K562 (cell line): ENCODE measurements around the gene MLH1. TPM values are rescaled to one million over a fixed set of nuclear protein-coding genes. Genes with fewer than 3 reads are reported as not detected.

ENCODE experiments used
- ATAC-seq: fragments of 200-7000 bp; cut with Tn5 transposase; 3 replicates; pipeline ENCODE4 v1.9.1; 2020; ENCODE audit warnings: moderate library complexity
- BruUV-seq: library from RNA; stranded (reverse); fragments of 400-500 nt; replicated peaks from 2 replicates; lab custom pipeline; 2021; lab: Mats Ljungman, UMichigan
- CTCF ChIA-PET: fragments of 300-600 bp; formaldehyde crosslinking; extraction: SDS; loops from one replicate; lab custom pipeline; 2021; ENCODE audit warnings: low intra/inter-chr PET ratio; lab: Yijun Ruan, JAX
- POLR2A ChIA-PET: fragments of 300-600, 350-650 bp; sonication (Branson Sonifier 250); formaldehyde crosslinking; extraction: SDS; loops from one replicate; lab custom pipeline; 2021; ENCODE audit warnings: antibody characterized with exemption, inconsistent platforms; lab: Yijun Ruan, JAX
- DNase-seq, 4 experiments: peaks; one replicate each; pipeline versions ENCODE4 v3.0.0 to v3.0.0-alpha.2; 2011 to 2018; ENCODE audit warnings: low spot score in 3 of 4, mixed read lengths in 3 of 4; ENCODE audit errors: extremely low read depth in 1 of 4
- FAIRE-seq: peaks from 2 replicates; lab custom pipeline; 2011; peaks lifted over from hg19 to GRCh38; lab: Jason Lieb, UNC
- H2AFZ ChIP-seq: 2 replicates; pipeline ENCODE4 v1.6.0; 2011; ENCODE audit warnings: low read depth, low read length, control low read depth, inconsistent platforms
- H3K27ac ChIP-seq: fragments of 200-600 bp; 3 replicates; pipeline ENCODE4 v1.8.0; 2011; ENCODE audit warnings: low read depth, mild to moderate bottlenecking, control low read depth, inconsistent platforms, low read length, moderate library complexity, mixed read lengths; ENCODE audit errors: extremely low read depth
- H3K27me3 ChIP-seq, 2 experiments: fragments of 300-600 bp in 1 of 2; 2 replicates in 1 of 2; 3 replicates in 1 of 2; pipeline versions ENCODE4 v1.6.0 to v1.8.0; 2011; ENCODE audit warnings: inconsistent platforms in 2 of 2, low read length in 2 of 2, mild to moderate bottlenecking in 1 of 2, mixed read lengths in 1 of 2, moderate library complexity in 1 of 2; ENCODE audit not compliant: control insufficient read depth in 2 of 2, insufficient read depth in 2 of 2
- H3K36me3 ChIP-seq: fragments of 300-600 bp; 3 replicates; pipeline ENCODE4 v1.8.0; 2011; ENCODE audit warnings: mild to moderate bottlenecking, low read length, inconsistent platforms; ENCODE audit not compliant: control insufficient read depth, insufficient read depth
- H3K4me1 ChIP-seq, 2 experiments: fragments of 200-600 bp in 1 of 2; replicated peaks in 1 of 2; 2 replicates in 1 of 2; 3 replicates in 1 of 2; pipeline versions ENCODE4 v1.5.1 to v1.8.0; 2011; ENCODE audit warnings: inconsistent platforms in 2 of 2, low read length in 2 of 2, mild to moderate bottlenecking in 1 of 2, mixed read lengths in 1 of 2, moderate library complexity in 1 of 2; ENCODE audit not compliant: control insufficient read depth in 2 of 2, insufficient read depth in 2 of 2
- H3K4me2 ChIP-seq: 2 replicates; pipeline ENCODE4 v1.6.1; 2011; ENCODE audit warnings: low read length, control low read depth, inconsistent platforms, mixed read lengths; ENCODE audit not compliant: insufficient read depth
- H3K4me3 ChIP-seq: fragments of 200-600 bp; sonication (generic), shearing (Covaris generic); 2 replicates; pipeline ENCODE4 v1.5.1; 2016; ENCODE audit warnings: control low read depth, inconsistent platforms
- H3K79me2 ChIP-seq: fragments of 200-600 bp; 3 replicates; pipeline ENCODE4 v1.8.0; 2011; ENCODE audit warnings: low read length, inconsistent platforms; ENCODE audit not compliant: control insufficient read depth, insufficient read depth
- H3K9ac ChIP-seq, 2 experiments: 2 replicates each; pipeline versions ENCODE4 v1.6.0 to v1.6.1; 2011; ENCODE audit warnings: low read depth in 2 of 2, low read length in 2 of 2, control low read depth in 1 of 2, inconsistent platforms in 1 of 2, mild to moderate bottlenecking in 1 of 2, mixed read lengths in 1 of 2; ENCODE audit not compliant: insufficient read depth in 1 of 2
- H3K9me1 ChIP-seq: one replicate; pipeline ENCODE4 v1.6.0; 2011; ENCODE audit warnings: inconsistent platforms, mild to moderate bottlenecking, low read length, moderate library complexity; ENCODE audit not compliant: control insufficient read depth, insufficient read depth
- H3K9me3 ChIP-seq: replicated peaks from 2 replicates; pipeline ENCODE4 v1.5.1; 2011; ENCODE audit warnings: low read depth, low read length, inconsistent platforms; ENCODE audit not compliant: control insufficient read depth, insufficient read depth
- H4K20me1 ChIP-seq: replicated peaks from 2 replicates; pipeline ENCODE4 v1.6.1; 2011; ENCODE audit warnings: low read length, inconsistent platforms, mixed read lengths; ENCODE audit not compliant: control insufficient read depth, insufficient read depth
- CBX3 ChIP-seq, 2 experiments: IDR thresholded peaks; 1 replicate in 1 of 2; 2 replicates in 1 of 2; pipeline ENCODE4 v1.6.1; 2012; ENCODE audit warnings: inconsistent platforms in 2 of 2, low read length in 2 of 2, borderline replicate concordance in 1 of 2, control low read depth in 1 of 2
- DPF2 ChIP-seq: fragments of 450-650 bp; IDR thresholded peaks from 2 replicates; pipeline ENCODE4 v1.6.1; 2016
- GTF2A2 ChIP-seq: IDR thresholded peaks from 2 replicates; pipeline ENCODE4 v1.6.1; 2016; ENCODE audit warnings: mild to moderate bottlenecking, missing genetic modification characterization, missing compliant biosample characterization
- HEY1 ChIP-seq: fragments of 250-450 bp; sonication (Bioruptor Pico); IDR thresholded peaks from 2 replicates; pipeline ENCODE4 v1.5.0; 2020; ENCODE audit warnings: mild to moderate bottlenecking, moderate library complexity, borderline replicate concordance
- ILK ChIP-seq: fragments of 450-650 bp; IDR thresholded peaks from 2 replicates; pipeline ENCODE4 v1.6.1; 2016; ENCODE audit warnings: missing genetic modification characterization, low read depth, mild to moderate bottlenecking, missing compliant biosample characterization, moderate library complexity, borderline replicate concordance
- MAFG ChIP-seq: fragments of 450-650 bp; conservative IDR thresholded peaks from 2 replicates; pipeline ENCODE4 v1.6.1; 2016; ENCODE audit warnings: missing genetic modification characterization, missing compliant biosample characterization
- TAL1 ChIP-seq: fragments of 450-650 bp; IDR thresholded peaks from 2 replicates; pipeline ENCODE4 v1.6.1; 2016; ENCODE audit warnings: mild to moderate bottlenecking
- XRCC4 ChIP-seq: IDR thresholded peaks from one replicate; pipeline ENCODE4 v1.6.1; 2011; ENCODE audit not compliant: insufficient read depth, insufficient read length; ENCODE audit errors: extremely low read depth
- YBX1 ChIP-seq: fragments of 450-650 bp; IDR thresholded peaks from 2 replicates; pipeline ENCODE4 v1.7.1; 2016; ENCODE audit warnings: mild to moderate bottlenecking
- ZNF197 ChIP-seq: fragments of 200-800 bp; sonication (Bioruptor generic); IDR thresholded peaks from 2 replicates; pipeline ENCODE4 v1.6.1; 2016; ENCODE audit warnings: low read depth, missing genetic modification characterization, missing compliant biosample characterization
- ZNF785 ChIP-seq: fragments of 250-450 bp; sonication (Bioruptor Pico); IDR thresholded peaks from 2 replicates; pipeline ENCODE4 v1.4.0; 2020; ENCODE audit warnings: mild to moderate bottlenecking
- WGBS: fragments of 100-300 bp; shearing (Covaris generic); methylation state at CpG from one replicate; pipeline ENCODE4 v1.1.6; 2016; ENCODE audit warnings: low coverage, mixed read lengths; ENCODE audit not compliant: insufficient coverage; ENCODE audit errors: missing lambda C conversion rate; 5-methylcytosine and 5-hydroxymethylcytosine counted together
- in situ Hi-C: fragments of 300-500 bp; cut with MboI; formaldehyde crosslinking; loops from 4 replicates; pipeline ENCODE4 v1.15.0; 2018; ENCODE audit warnings: inconsistent platforms, mixed read lengths
- intact Hi-C: fragments of 100-400 bp; cut with micrococcal nuclease; formaldehyde crosslinking; loops from 2 replicates; pipeline ENCODE4 v1.14.2; 2022
- polyA plus RNA-seq, 8 experiments: library from polyadenylated mRNA; depleted of rRNA in 4 of 8; stranded (reverse) in 5 of 8; unstranded in 3 of 8; fragments of >200 nt; fragmentation: Nextera tagmentation in 2 of 8; fragmentation: Illumina TruSeq in 1 of 8; extraction: Ambion mirVana in 2 of 8; extraction: Trizol in 1 of 8; gene quantifications; 2 replicates each; pipeline versions ENCODE4 v1.2.1 to v1.2.3, GENCODE V29; 2011 to 2014; ENCODE audit warnings: inconsistent platforms in 1 of 8, missing spikeins in 1 of 8
- total RNA-seq, 7 experiments: library from RNA; depleted of rRNA in 6 of 7; stranded (reverse); fragments of >200 nt in 6 of 7; fragmentation: Illumina TruSeq in 2 of 7; extraction: Trizol in 2 of 7; gene quantifications; 2 replicates each; pipeline versions ENCODE4 v1.2.1 to v1.2.3, GENCODE V29; 2011 to 2021; ENCODE audit warnings: low replicate concordance in 1 of 7
- TF ChIP-seq, protein P1 (sequence below): sonication (generic); formaldehyde crosslinking; IDR thresholded peaks from 2 replicates; pipeline ENCODE4 v1.4.0; 2020; ENCODE audit warnings: mild to moderate bottlenecking, missing genetic modification reagents
- TF ChIP-seq, protein P2 (sequence below): fragments of 250-450 bp; sonication (Bioruptor Pico); IDR thresholded peaks from 2 replicates; pipeline ENCODE4 v1.4.0; 2020
- TF ChIP-seq, protein P3 (sequence below): fragments of 450-650 bp; IDR thresholded peaks from 2 replicates; pipeline ENCODE4 v1.6.1; 2017; ENCODE audit warnings: antibody characterized with exemption, mild to moderate bottlenecking

Gene MLH1
- total and polyA plus RNA-seq, 9 of the 15 experiments (the other 6 are each of a cell fraction or from before 2014, with no cell fraction given): 76.4 to 155 (median 117) TPM

DNA sequence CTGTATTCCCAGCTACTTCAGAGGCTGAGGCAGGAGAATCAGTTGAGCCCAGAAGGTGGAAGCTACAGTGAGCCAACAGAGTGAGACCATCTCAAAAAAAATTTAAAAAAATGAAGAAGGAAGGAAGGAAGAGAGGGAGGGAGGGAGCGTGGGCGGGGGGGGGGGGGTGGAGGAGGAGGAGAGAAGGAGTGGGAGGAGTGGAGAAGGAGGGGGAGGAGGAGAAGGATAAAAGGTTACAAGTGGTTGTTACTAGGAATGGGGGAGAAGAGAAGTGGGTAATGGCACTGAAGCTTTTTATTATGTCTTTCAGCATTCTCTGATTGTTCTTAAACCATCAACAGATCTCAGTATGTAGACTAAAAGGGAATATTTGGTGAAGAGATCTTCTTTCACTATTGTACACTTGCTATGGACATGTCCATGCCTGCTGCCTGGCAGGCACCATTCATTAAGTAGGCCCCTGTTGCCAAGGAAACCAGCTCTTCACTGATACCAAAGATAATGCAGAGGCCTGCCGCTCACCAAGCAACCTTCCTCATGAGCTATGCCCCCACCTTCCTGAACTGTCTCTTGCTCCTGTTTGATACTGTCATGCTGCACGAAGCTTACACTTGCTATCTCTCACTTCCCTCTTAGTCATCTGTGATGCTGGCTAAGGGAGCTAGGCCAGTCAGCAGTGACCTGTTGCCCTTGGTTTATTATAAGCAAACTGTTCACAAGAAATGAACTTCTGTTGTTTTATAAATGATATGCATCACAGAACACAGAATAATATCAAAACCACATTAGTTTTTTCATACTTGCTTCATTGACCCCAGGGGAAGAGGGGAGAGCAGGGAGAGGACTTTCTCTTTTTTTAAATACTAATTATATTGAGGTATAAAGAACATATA lies 23.5 kb upstream of the MLH1 start:
- ChIA-PET CTCF (no interaction called here), POLR2A (interaction anchor here (0.6 to 2.4 kb wide), 9 partner anchors 10 to 1124 kb away, joined by 3 to 19 read pairs (median 7); partner anchors contain the start of genes EPM2AIP1 and MLH1)
- Histone ChIP-seq H3K27me3 (no peaks in the 10 kb centered on the region), H3K9ac (peak overlapping the region; percentile 23 to 51; a peak in 3 of 4 replicates), H3K9me3 (no peaks in the 10 kb centered on the region), H2AFZ (peak overlapping the region; percentile 82), H3K79me2 (no peaks in the 10 kb centered on the region), H3K9me1 (no peaks in the 10 kb centered on the region), H3K4me3 (no peak overlapping the region), H3K4me2 (peak overlapping the region; percentile 69), H3K36me3 (no peaks in the 10 kb centered on the region), H3K27ac (peak overlapping the region; percentile 79), H4K20me1 (no peaks in the 10 kb centered on the region), H3K4me1 (peaks cover 31 to 44% of the 10 kb centered on the region in 2 experiments)
- intact Hi-C loops: loop anchor here (1.0 kb wide), 1 partner anchor 24 kb away; the partner anchor contains the start of genes EPM2AIP1 and MLH1
- DNase-seq: peak; percentile 88 to 99 (median 92)
- in situ Hi-C loops: no loop called here
- no TSS peak for BruUV-seq
- FAIRE-seq: peak; percentile 100
- WGBS: 3% methylated on average over 2 of the region's 4 CpGs
- ATAC-seq: peak; percentile 98
- TF ChIP-seq GTF2A2: no peak
- peak; percentile 58; the same call in 1 of the 2 replicates for TF ChIP-seq TAL1
- TF ChIP-seq, protein P1, sequence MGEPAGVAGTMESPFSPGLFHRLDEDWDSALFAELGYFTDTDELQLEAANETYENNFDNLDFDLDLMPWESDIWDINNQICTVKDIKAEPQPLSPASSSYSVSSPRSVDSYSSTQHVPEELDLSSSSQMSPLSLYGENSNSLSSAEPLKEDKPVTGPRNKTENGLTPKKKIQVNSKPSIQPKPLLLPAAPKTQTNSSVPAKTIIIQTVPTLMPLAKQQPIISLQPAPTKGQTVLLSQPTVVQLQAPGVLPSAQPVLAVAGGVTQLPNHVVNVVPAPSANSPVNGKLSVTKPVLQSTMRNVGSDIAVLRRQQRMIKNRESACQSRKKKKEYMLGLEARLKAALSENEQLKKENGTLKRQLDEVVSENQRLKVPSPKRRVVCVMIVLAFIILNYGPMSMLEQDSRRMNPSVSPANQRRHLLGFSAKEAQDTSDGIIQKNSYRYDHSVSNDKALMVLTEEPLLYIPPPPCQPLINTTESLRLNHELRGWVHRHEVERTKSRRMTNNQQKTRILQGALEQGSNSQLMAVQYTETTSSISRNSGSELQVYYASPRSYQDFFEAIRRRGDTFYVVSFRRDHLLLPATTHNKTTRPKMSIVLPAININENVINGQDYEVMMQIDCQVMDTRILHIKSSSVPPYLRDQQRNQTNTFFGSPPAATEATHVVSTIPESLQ (CRISPR knock-in tag): no peak
- no peak for TF ChIP-seq ILK (tag)
- TF ChIP-seq XRCC4: no peak
- TF ChIP-seq ZNF785 (CRISPR knock-in tag): no peak
- TF ChIP-seq MAFG: peak; percentile 63
- peak; percentile 95 for TF ChIP-seq DPF2
- TF ChIP-seq, protein P2, sequence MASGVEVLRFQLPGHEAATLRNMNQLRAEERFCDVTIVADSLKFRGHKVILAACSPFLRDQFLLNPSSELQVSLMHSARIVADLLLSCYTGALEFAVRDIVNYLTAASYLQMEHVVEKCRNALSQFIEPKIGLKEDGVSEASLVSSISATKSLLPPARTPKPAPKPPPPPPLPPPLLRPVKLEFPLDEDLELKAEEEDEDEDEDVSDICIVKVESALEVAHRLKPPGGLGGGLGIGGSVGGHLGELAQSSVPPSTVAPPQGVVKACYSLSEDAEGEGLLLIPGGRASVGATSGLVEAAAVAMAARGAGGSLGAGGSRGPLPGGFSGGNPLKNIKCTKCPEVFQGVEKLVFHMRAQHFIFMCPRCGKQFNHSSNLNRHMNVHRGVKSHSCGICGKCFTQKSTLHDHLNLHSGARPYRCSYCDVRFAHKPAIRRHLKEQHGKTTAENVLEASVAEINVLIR: no peak
- TF ChIP-seq, protein P3, sequence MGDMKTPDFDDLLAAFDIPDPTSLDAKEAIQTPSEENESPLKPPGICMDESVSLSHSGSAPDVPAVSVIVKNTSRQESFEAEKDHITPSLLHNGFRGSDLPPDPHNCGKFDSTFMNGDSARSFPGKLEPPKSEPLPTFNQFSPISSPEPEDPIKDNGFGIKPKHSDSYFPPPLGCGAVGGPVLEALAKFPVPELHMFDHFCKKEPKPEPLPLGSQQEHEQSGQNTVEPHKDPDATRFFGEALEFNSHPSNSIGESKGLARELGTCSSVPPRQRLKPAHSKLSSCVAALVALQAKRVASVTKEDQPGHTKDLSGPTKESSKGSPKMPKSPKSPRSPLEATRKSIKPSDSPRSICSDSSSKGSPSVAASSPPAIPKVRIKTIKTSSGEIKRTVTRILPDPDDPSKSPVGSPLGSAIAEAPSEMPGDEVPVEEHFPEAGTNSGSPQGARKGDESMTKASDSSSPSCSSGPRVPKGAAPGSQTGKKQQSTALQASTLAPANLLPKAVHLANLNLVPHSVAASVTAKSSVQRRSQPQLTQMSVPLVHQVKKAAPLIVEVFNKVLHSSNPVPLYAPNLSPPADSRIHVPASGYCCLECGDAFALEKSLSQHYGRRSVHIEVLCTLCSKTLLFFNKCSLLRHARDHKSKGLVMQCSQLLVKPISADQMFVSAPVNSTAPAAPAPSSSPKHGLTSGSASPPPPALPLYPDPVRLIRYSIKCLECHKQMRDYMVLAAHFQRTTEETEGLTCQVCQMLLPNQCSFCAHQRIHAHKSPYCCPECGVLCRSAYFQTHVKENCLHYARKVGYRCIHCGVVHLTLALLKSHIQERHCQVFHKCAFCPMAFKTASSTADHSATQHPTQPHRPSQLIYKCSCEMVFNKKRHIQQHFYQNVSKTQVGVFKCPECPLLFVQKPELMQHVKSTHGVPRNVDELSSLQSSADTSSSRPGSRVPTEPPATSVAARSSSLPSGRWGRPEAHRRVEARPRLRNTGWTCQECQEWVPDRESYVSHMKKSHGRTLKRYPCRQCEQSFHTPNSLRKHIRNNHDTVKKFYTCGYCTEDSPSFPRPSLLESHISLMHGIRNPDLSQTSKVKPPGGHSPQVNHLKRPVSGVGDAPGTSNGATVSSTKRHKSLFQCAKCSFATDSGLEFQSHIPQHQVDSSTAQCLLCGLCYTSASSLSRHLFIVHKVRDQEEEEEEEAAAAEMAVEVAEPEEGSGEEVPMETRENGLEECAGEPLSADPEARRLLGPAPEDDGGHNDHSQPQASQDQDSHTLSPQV: peak; percentile 78
- peak; percentile 77; the same call in 1 of the 2 replicates for TF ChIP-seq ZNF197 (CRISPR knock-in tag)
- TF ChIP-seq HEY1 (CRISPR knock-in tag): no peak
- peak in 1 of 2 experiments; percentile 92; a peak in 1 of 3 replicates for TF ChIP-seq CBX3 (IDR thresholded peaks at IDR 0.05; ENCODE audit: borderline replicate concordance in 1 of 2, low read length in 2 of 2)
- TF ChIP-seq YBX1: no peak
